Endothelial cell of umbilical vein (primary cell): ENCODE data around the gene FAM131C. TPM values are rescaled to one million over a fixed set of nuclear protein-coding genes. Genes with fewer than 3 reads are reported as not detected.

Source experiments
- BruUV-seq: library from RNA; stranded (reverse); fragments of 400-500 nt; replicated peaks from 2 replicates; lab custom pipeline; 2021; lab: Mats Ljungman, UMichigan
- CTCF ChIA-PET: fragments of 300-600, 350-600 bp; sonication (Branson Sonifier 250); formaldehyde crosslinking; loops from one replicate; lab custom pipeline; 2021; ENCODE audit warnings: antibody characterized with exemption, inconsistent platforms; lab: Charles Lee
- POLR2A ChIA-PET: fragments of 300-600, 350-600 bp; sonication (Branson Sonifier 250); formaldehyde crosslinking; loops from one replicate; lab custom pipeline; 2021; ENCODE audit warnings: antibody characterized with exemption, inconsistent platforms; lab: Charles Lee
- DNase-seq: peaks from one replicate; pipeline ENCODE4 v3.0.0-alpha.2; 2011; ENCODE audit warnings: low read depth, low spot score
- FAIRE-seq: peaks from 2 replicates; lab custom pipeline; 2011; peaks lifted over from hg19 to GRCh38; lab: Jason Lieb, UNC
- H2AFZ ChIP-seq: 2 replicates; pipeline ENCODE4 v1.6.0; 2012; ENCODE audit warnings: low read depth, low read length, control low read depth, inconsistent platforms
- H3K27ac ChIP-seq: 2 replicates; pipeline ENCODE4 v1.5.1; 2011; ENCODE audit warnings: low read depth, mild to moderate bottlenecking, control low read depth, low read length, moderate library complexity; ENCODE audit not compliant: insufficient read depth
- H3K27me3 ChIP-seq, 2 experiments: 2 replicates each; pipeline versions ENCODE4 v1.6.0 to v1.6.1; 2011; ENCODE audit warnings: low read length in 2 of 2, mixed read lengths in 1 of 2; ENCODE audit not compliant: control insufficient read depth in 2 of 2, insufficient read depth in 2 of 2
- H3K36me3 ChIP-seq, 2 experiments: 2 replicates in 1 of 2; 3 replicates in 1 of 2; pipeline ENCODE4 v1.5.1; 2011; ENCODE audit warnings: low read length in 2 of 2, mild to moderate bottlenecking in 1 of 2, moderate library complexity in 1 of 2; ENCODE audit not compliant: control insufficient read depth in 2 of 2, insufficient read depth in 2 of 2; ENCODE audit errors: extremely low read depth in 1 of 2
- H3K4me1 ChIP-seq: 3 replicates; pipeline ENCODE4 v1.5.1; 2011; ENCODE audit warnings: mild to moderate bottlenecking, low read length; ENCODE audit not compliant: control insufficient read depth, insufficient read depth; ENCODE audit errors: extremely low read depth
- H3K4me2 ChIP-seq: 2 replicates; pipeline ENCODE4 v1.6.1; 2011; ENCODE audit warnings: low read length, control low read depth, mixed read lengths; ENCODE audit not compliant: insufficient read depth
- H3K4me3 ChIP-seq, 3 experiments: fragments of 200-600 bp in 1 of 3; sonication (generic), shearing (Covaris generic) in 1 of 3; replicated peaks in 1 of 3; 2 replicates each; pipeline ENCODE4 v1.5.1; 2011 to 2016; ENCODE audit warnings: control low read depth in 3 of 3, low read length in 3 of 3, mild to moderate bottlenecking in 2 of 3, inconsistent platforms in 1 of 3, low read depth in 1 of 3, moderate library complexity in 1 of 3; ENCODE audit not compliant: insufficient read depth in 1 of 3
- H3K79me2 ChIP-seq: 2 replicates; pipeline ENCODE4 v1.6.0; 2012; ENCODE audit warnings: low read length, inconsistent platforms; ENCODE audit not compliant: control insufficient read depth, insufficient read depth
- H3K9ac ChIP-seq: replicated peaks from 2 replicates; pipeline ENCODE3; 2011; ENCODE audit warnings: low read length, control low read depth; ENCODE audit not compliant: insufficient read depth; ENCODE audit errors: extremely low read depth
- H3K9me1 ChIP-seq: replicated peaks from 3 replicates; pipeline ENCODE4 v1.6.0; 2011; ENCODE audit warnings: mild to moderate bottlenecking, low read length; ENCODE audit not compliant: control insufficient read depth, insufficient read depth; ENCODE audit errors: extremely low read depth
- H3K9me3 ChIP-seq: replicated peaks from 2 replicates; pipeline ENCODE4 v1.5.1; 2012; ENCODE audit warnings: low read length, inconsistent platforms; ENCODE audit not compliant: control insufficient read depth, insufficient read depth
- H4K20me1 ChIP-seq: replicated peaks from 2 replicates; pipeline ENCODE3; 2011; ENCODE audit warnings: mild to moderate bottlenecking, low read length; ENCODE audit not compliant: control insufficient read depth, insufficient read depth; ENCODE audit errors: extremely low read depth
- CTCF ChIP-seq, 2 donors: IDR thresholded peaks; 1 replicate in 1 of 2; 2 replicates in 1 of 2; pipeline ENCODE4 v1.5.1; 2011; ENCODE audit warnings: low read length in 2 of 2, mild to moderate bottlenecking in 2 of 2, moderate library complexity in 2 of 2, control low read depth in 1 of 2, inconsistent platforms in 1 of 2, low read depth in 1 of 2; ENCODE audit not compliant: insufficient read depth in 1 of 2; ENCODE audit errors: extremely low read depth in 1 of 2
- EZH2 ChIP-seq: IDR thresholded peaks from 2 replicates; pipeline ENCODE4 v1.6.1; 2012; ENCODE audit warnings: borderline replicate concordance, low read depth, mild to moderate bottlenecking, moderate library complexity, low read length, inconsistent platforms; ENCODE audit not compliant: severe bottlenecking
- FOS ChIP-seq: IDR thresholded peaks from 2 replicates; pipeline ENCODE4 v1.6.1; 2011; ENCODE audit warnings: mild to moderate bottlenecking, low read length, moderate library complexity, borderline replicate concordance; ENCODE audit not compliant: insufficient read depth
- GATA2 ChIP-seq: IDR thresholded peaks from 2 replicates; pipeline ENCODE4 v1.7.0; 2011; ENCODE audit warnings: low read depth, mild to moderate bottlenecking, moderate library complexity, mixed read lengths, low read length; ENCODE audit not compliant: insufficient read length, insufficient read depth
- JUN ChIP-seq: IDR thresholded peaks from 2 replicates; pipeline ENCODE4 v1.6.1; 2011; ENCODE audit warnings: borderline replicate concordance, low read depth; ENCODE audit not compliant: insufficient read length, insufficient read depth
- MYC ChIP-seq: IDR thresholded peaks from one replicate; pipeline ENCODE4 v1.6.1; 2011; ENCODE audit warnings: mild to moderate bottlenecking, low read depth, low read length
- POLR2A ChIP-seq: IDR thresholded peaks from 2 replicates; pipeline ENCODE4 v1.6.1; 2012; ENCODE audit warnings: low read depth, mild to moderate bottlenecking, control low read depth, low read length
- POLR2AphosphoS5 ChIP-seq: IDR thresholded peaks from 2 replicates; pipeline ENCODE4 v1.6.1; 2012; ENCODE audit warnings: low read depth, mild to moderate bottlenecking, control low read depth, low read length, moderate library complexity; ENCODE audit not compliant: insufficient read depth
- dilution Hi-C: fragments of 300-500 bp; cut with MboI; formaldehyde crosslinking; loops from one replicate; pipeline ENCODE4 v1.15.0; 2019; ENCODE audit warnings: low sequenced_read_pairs; ENCODE audit not compliant: extremely low pct_ligation_motif_present
- intact Hi-C: fragments of 100-400 bp; cut with micrococcal nuclease; formaldehyde crosslinking; loops from one replicate; pipeline ENCODE4 v1.10.0; 2022
- polyA plus RNA-seq, 4 experiments: library from polyadenylated mRNA; depleted of rRNA in 3 of 4; stranded (reverse) in 3 of 4; unstranded in 1 of 4; fragments of >200 nt; gene quantifications; 2 replicates each; pipeline versions ENCODE4 v1.2.1 to v1.2.3, GENCODE V29; 2011 to 2012; ENCODE audit warnings: missing spikeins in 1 of 4
- total RNA-seq: library from RNA; stranded (reverse); gene quantifications from 2 replicates; pipeline ENCODE4 v1.2.3, GENCODE V29; 2021
- TF ChIP-seq, protein P1 (sequence below): IDR thresholded peaks from 2 replicates; pipeline ENCODE4 v1.6.1; 2011; ENCODE audit not compliant: insufficient read depth, insufficient read length

Gene FAM131C
- total and polyA plus RNA-seq, 2 donors (not counting 3 experiments of a cell fraction or from before 2014, with no cell fraction given): 0.23 TPM; not detected in 1

GRCh38 chr1:16068356-16069270, 4.8 kb downstream of the FAM131C start:
- Histone ChIP-seq H3K36me3 (no peaks in the 10 kb centered on the region), H2AFZ (no peak overlapping the region), H3K79me2 (no peaks in the 10 kb centered on the region), H3K9me3 (no peaks in the 10 kb centered on the region), H3K27me3 (peaks cover 0 to 7% of the 10 kb centered on the region in 2 experiments), H3K27ac (no peak overlapping the region), H4K20me1 (no peaks in the 10 kb centered on the region), H3K9ac (no peak overlapping the region), H3K9me1 (no peaks in the 10 kb centered on the region), H3K4me2 (no peak overlapping the region), H3K4me3 (no peak overlapping the region), H3K4me1 (peaks cover 3% of the 10 kb centered on the region)
- TF ChIP-seq MYC (no peak), JUN (no peak), POLR2AphosphoS5 (no peak)
- TF ChIP-seq, protein P1, sequence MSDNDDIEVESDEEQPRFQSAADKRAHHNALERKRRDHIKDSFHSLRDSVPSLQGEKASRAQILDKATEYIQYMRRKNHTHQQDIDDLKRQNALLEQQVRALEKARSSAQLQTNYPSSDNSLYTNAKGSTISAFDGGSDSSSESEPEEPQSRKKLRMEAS: no peak
- intact Hi-C loops: no loop called here
- POLR2A ChIA-PET: interaction anchor here (1.2 kb wide), 1 partner anchor 114 kb away, joined by 6 read pairs; no protein-coding TSS in a partner anchor
- dilution Hi-C loops: no loop called here
- DNase-seq (no peak), FAIRE-seq (no peak)
- no TSS peak for BruUV-seq
- CTCF ChIA-PET: interaction anchor here (0.6 to 2.6 kb wide), 6 partner anchors 10 to 294 kb away, joined by 3 to 11 read pairs (median 3); no protein-coding TSS in a partner anchor

- Histone ChIP-seq H4K20me1 (no peaks in the 10 kb centered on the region), H3K79me2 (no peaks in the 10 kb centered on the region), H3K27ac (no peak overlapping the region), H3K9me3 (no peaks in the 10 kb centered on the region), H3K36me3 (no peaks in the 10 kb centered on the region), H3K27me3 (peaks cover 0 to 7% of the 10 kb centered on the region in 2 experiments), H3K4me3 (no peak overlapping the region), H3K9me1 (no peaks in the 10 kb centered on the region), H2AFZ (no peak overlapping the region), H3K4me2 (no peak overlapping the region), H3K4me1 (peaks cover under 1% of the 10 kb centered on the region), H3K9ac (no peak overlapping the region)
- DNase-seq: no peak
- no TSS peak for BruUV-seq
- ChIA-PET CTCF (interaction anchor here (0.6 to 2.6 kb wide), 6 partner anchors 11 to 295 kb away, joined by 3 to 11 read pairs (median 3); no protein-coding TSS in a partner anchor), POLR2A (no interaction called here)
- TF ChIP-seq, protein P1: no peak
- no peak for TF ChIP-seq POLR2A
- no peak for TF ChIP-seq EZH2
- TF ChIP-seq CTCF (IDR thresholded peaks at IDR 0.05; ENCODE audit: extremely low read depth in 1 of 2, insufficient read depth in 1 of 2, low read depth in 1 of 2, low read length in 2 of 2): no peak
- TF ChIP-seq GATA2: no peak
- no peak for TF ChIP-seq MYC
- no peak for TF ChIP-seq JUN
- no peak for TF ChIP-seq POLR2AphosphoS5
- no peak for TF ChIP-seq FOS
- dilution Hi-C loops: no loop called here
- intact Hi-C loops: no loop called here
- FAIRE-seq: no peak
Measured at GRCh38 chr1:16067933-16068332, 5.5 kb downstream of the FAM131C start.
